HepG2 (cell line): ENCODE data around the gene HNRNPUL1.

ENCODE experiments used
- ZNF256 ChIP-seq: sonication (generic); formaldehyde crosslinking; conservative IDR thresholded peaks from 2 replicates; pipeline ENCODE4 v1.4.0; 2020; ENCODE audit warnings: missing genetic modification reagents
- ZNF639 ChIP-seq: conservative IDR thresholded peaks from 2 replicates; pipeline ENCODE4 v1.6.1; 2018; ENCODE audit warnings: missing genetic modification reagents

- TF ChIP-seq ZNF639 (no peak), ZNF256 (CRISPR knock-in tag) (no peak)
Observed at GRCh38 chr19:41273076-41273475, 8.9 kb downstream of the HNRNPUL1 start.
